ENCODE data around the gene COL6A2. TPM values are rescaled to one million over a fixed set of nuclear protein-coding genes. Genes with fewer than 3 reads are reported as not detected.

COL6A2 gene
- total RNA-seq, 1 donor from 2014 or later: 32.0 TPM

DNA sequence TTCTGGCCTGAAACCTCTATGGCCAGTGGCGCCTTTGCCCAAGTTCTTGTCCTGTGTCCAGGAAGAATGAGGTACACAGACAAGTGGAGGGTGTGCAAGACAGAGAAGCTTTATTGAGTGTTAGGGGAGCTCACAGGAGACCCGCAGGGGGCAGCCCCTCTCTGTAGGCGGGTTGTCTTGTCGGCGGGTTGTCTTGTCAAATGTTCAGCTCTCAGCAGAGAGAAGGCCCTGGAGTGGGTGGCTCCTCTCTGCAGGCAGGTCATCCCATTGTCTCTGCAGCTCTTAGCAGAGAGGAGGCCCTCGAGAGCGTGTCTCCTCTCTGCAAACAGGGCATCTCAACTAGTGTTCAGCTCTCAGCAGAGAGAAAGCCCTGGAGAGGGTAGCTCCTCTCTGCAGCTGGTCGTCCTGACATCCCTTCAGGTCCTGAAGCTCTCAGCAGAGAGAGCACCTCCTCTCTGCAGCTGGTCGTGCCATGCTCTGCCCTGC is 11.0 kb downstream of the COL6A2 start:
- TF ChIP-seq, protein P1, sequence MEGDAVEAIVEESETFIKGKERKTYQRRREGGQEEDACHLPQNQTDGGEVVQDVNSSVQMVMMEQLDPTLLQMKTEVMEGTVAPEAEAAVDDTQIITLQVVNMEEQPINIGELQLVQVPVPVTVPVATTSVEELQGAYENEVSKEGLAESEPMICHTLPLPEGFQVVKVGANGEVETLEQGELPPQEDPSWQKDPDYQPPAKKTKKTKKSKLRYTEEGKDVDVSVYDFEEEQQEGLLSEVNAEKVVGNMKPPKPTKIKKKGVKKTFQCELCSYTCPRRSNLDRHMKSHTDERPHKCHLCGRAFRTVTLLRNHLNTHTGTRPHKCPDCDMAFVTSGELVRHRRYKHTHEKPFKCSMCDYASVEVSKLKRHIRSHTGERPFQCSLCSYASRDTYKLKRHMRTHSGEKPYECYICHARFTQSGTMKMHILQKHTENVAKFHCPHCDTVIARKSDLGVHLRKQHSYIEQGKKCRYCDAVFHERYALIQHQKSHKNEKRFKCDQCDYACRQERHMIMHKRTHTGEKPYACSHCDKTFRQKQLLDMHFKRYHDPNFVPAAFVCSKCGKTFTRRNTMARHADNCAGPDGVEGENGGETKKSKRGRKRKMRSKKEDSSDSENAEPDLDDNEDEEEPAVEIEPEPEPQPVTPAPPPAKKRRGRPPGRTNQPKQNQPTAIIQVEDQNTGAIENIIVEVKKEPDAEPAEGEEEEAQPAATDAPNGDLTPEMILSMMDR (IDR thresholded peaks at IDR 0.05; ENCODE audit: unreplicated experiment): no peak

DNA sequence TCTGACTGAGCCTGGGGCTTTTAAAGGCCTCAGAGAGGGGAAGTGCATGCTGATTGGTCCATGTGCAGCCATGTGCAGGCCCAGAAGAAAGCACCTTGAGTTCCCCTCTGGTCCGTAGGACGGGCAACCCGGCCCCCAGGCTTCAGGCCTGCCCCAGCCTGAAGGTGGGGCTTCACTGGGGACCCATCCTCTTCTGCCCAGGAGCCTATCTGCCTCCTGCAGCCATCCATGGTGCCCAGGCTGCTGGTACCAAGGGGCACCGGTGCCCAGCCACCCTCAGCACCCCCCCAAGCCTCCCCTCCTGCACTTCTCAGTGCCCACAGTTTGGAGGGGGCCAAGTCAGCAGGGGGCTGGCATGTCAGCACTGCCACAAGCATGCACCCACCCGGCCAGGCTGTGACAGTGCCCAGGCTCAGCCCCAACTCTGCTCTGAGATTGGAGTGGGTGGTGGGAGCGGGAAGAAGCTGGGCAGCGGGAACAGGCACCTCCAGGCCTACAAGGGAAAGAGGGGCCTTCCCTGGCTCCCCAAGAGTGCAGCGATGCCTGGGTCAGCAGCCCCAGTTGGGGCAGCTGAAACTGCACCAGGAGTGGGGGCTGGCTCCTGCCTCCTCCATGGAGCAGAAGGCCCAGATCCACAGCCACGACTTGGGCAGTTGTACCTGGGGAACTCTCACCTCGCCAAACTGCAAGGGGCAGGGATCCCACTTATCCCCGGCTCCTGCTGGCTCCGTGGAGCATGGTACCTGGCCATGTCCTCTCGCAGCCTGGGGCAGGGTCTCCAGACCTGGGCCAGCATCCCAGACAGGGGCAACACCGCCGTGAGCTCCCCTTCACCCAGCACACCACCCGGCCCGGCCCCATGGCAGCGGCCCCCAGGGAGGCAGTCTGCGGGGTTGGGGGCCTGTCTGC is 11.7 kb downstream of the COL6A2 start:
- no peaks in the 10 kb centered on the region for H3K27me3 Mint-ChIP-seq
- H3K4me3 Mint-ChIP-seq (ENCODE audit: low read depth): no peak overlapping the region
- H3K27ac Mint-ChIP-seq: no peak overlapping the region
- H3K9me3 Mint-ChIP-seq (ENCODE audit: low read depth): peaks cover 17% of the 10 kb centered on the region
- H3K4me1 Mint-ChIP-seq (ENCODE audit: low read depth): no peaks in the 10 kb centered on the region
- peak; percentile 6 for DNase-seq (ENCODE audit: low spot score, unreplicated experiment)
- TF ChIP-seq, protein P1 (IDR thresholded peaks at IDR 0.05; ENCODE audit: unreplicated experiment): no peak
- H3K36me3 Mint-ChIP-seq (ENCODE audit: insufficient read depth): peaks cover 4% of the 10 kb centered on the region

More for the DNA sequence above, 11.0 kb downstream of the COL6A2 start:
- peaks cover 17% of the 10 kb centered on the region for H3K9me3 Mint-ChIP-seq (ENCODE audit: low read depth)
- H3K27ac Mint-ChIP-seq: no peak overlapping the region
- peaks cover 4% of the 10 kb centered on the region for H3K36me3 Mint-ChIP-seq (ENCODE audit: insufficient read depth)
- H3K4me3 Mint-ChIP-seq (ENCODE audit: low read depth): no peak overlapping the region
- DNase-seq (ENCODE audit: low spot score, unreplicated experiment): peak; percentile 5
- H3K27me3 Mint-ChIP-seq: no peaks in the 10 kb centered on the region
- H3K4me1 Mint-ChIP-seq (ENCODE audit: low read depth): no peaks in the 10 kb centered on the region

DNA sequence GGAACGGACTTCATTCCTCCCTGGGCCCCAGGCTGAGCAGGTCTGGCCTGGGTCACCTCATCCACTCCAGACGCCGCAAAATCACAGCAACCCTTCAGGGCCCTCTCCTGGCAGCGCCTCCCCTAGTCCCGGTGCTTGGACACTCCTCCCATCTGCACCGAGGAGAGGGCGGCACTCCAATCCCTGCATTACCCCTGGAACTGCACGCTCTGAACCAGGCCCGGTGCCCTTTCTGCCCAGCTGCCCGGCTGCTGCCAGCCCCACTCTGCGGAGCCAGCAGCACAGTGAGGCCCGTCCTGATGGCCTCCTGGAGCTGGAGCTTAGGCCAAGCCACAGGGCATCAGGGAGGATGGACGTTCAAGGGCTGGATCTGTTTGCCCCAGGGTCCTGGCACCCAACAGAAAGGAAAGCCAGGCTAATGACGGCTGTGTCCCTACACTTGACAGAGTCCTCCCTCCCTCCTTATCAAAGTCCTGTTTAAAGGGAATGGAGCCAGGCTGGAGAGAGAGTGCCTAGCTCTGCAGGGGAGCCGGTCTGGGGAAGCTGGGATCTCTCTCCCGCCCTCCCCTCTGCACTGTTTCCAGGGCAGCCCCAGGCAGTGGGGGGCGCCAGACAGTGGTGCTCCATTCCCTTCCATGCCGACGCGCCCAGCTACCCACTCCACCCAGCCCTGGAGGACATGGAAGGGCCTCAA is 12.7 kb downstream of the COL6A2 start:
- peaks cover 4% of the 10 kb centered on the region for H3K36me3 Mint-ChIP-seq (ENCODE audit: insufficient read depth)
- peak; percentile 3 for DNase-seq (ENCODE audit: low spot score, unreplicated experiment)
- TF ChIP-seq, protein P1 (IDR thresholded peaks at IDR 0.05; ENCODE audit: unreplicated experiment): no peak
- H3K4me1 Mint-ChIP-seq (ENCODE audit: low read depth): no peaks in the 10 kb centered on the region
- no peak overlapping the region for H3K4me3 Mint-ChIP-seq (ENCODE audit: low read depth)
- peaks cover 14% of the 10 kb centered on the region for H3K9me3 Mint-ChIP-seq (ENCODE audit: low read depth)
- no peak overlapping the region for H3K27ac Mint-ChIP-seq
- no peaks in the 10 kb centered on the region for H3K27me3 Mint-ChIP-seq

DNA sequence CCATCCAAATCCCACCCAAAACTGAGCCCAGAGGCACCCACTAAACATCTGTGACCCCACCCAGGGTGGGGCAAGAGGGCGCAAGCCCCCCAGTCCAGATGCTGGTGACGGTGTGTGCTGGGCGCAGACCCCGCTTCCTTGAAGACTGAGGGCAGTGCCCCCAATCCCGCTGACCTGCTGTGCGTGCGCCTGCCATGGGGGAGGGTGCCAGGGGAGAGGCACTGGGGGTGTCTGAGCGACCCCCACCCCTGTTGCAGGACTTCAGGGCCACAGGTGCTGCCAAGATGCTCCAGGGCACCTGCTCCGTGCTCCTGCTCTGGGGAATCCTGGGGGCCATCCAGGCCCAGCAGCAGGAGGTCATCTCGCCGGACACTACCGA is 13.3 kb downstream of the COL6A2 start:
- TF ChIP-seq, protein P1 (IDR thresholded peaks at IDR 0.05; ENCODE audit: unreplicated experiment): no peak
- Mint-ChIP-seq H3K4me1 (ENCODE audit: low read depth) (no peaks in the 10 kb centered on the region), H3K4me3 (ENCODE audit: low read depth) (no peak overlapping the region), H3K36me3 (ENCODE audit: insufficient read depth) (peaks cover 4% of the 10 kb centered on the region), H3K27ac (no peak overlapping the region), H3K27me3 (no peaks in the 10 kb centered on the region), H3K9me3 (ENCODE audit: low read depth) (peaks cover 11% of the 10 kb centered on the region)
- peak; percentile 3 for DNase-seq (ENCODE audit: low spot score, unreplicated experiment)

All from progenitor cell of endocrine pancreas (in vitro differentiated cells).